ENCODE data around the gene HS1BP3. TPM values are rescaled to one million over a fixed set of nuclear protein-coding genes. Genes with fewer than 3 reads are reported as not detected.
A peak's percentile ranks its signal among the peaks of the same experiment; 100 is the strongest.

The HS1BP3 gene
- total RNA-seq, 1 donor from 2014 or later: 33.6 TPM

DNA sequence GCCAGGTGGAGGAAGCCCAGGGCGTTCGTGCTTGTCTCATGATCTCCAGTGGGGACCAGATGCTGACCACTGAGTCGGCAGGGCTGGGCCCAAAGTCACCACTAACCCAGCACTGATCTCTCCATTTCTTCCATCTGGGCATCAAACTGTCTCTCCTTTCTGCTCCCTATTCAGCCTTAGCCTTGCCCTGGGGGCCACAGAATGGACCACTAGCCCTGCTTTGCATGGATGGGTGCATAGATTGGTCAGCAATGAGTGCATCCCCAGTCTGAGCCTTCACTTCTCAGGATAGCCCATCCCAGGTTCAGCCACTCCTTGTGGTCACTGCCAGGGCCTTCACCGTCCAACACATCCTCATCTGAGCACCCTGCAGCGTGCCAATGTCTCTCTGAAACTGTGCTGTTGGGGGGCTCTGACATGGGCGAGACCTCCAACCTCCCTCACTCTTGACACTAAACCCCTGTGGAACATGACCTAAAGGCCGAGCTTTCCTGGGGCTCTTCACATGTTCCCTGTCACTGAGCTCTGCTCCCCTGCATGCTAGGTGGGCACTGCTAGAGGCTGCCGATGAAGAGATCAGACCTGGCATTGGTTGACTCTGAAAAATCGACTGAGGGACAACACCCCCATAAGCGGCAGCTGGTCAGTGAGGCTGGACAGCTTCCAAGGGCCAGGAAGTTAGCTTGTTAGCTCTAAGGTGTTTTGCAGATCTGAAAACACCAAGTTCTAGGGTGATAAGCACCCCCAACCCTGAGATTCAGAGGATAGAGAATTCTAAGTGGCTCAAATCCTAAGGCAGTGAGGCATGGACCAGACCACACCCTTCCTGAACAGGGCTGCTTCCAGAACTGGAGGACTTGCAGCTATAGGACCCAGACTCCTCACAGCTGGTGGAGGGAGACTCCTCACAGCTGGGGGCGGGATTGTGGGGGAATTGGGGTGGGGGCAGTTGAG, 61.7 kb downstream of the HS1BP3 start:
- TF ChIP-seq, protein P1, sequence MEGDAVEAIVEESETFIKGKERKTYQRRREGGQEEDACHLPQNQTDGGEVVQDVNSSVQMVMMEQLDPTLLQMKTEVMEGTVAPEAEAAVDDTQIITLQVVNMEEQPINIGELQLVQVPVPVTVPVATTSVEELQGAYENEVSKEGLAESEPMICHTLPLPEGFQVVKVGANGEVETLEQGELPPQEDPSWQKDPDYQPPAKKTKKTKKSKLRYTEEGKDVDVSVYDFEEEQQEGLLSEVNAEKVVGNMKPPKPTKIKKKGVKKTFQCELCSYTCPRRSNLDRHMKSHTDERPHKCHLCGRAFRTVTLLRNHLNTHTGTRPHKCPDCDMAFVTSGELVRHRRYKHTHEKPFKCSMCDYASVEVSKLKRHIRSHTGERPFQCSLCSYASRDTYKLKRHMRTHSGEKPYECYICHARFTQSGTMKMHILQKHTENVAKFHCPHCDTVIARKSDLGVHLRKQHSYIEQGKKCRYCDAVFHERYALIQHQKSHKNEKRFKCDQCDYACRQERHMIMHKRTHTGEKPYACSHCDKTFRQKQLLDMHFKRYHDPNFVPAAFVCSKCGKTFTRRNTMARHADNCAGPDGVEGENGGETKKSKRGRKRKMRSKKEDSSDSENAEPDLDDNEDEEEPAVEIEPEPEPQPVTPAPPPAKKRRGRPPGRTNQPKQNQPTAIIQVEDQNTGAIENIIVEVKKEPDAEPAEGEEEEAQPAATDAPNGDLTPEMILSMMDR (IDR thresholded peaks at IDR 0.05; ENCODE audit: unreplicated experiment): no peak
- Mint-ChIP-seq H3K27me3 (ENCODE audit: unreplicated experiment) (peaks cover 18% of the 10 kb centered on the region), H3K4me3 (ENCODE audit: unreplicated experiment) (no peak overlapping the region), H3K36me3 (ENCODE audit: low read depth, unreplicated experiment) (no peaks in the 10 kb centered on the region), H3K4me1 (ENCODE audit: unreplicated experiment) (peaks cover 33% of the 10 kb centered on the region), H3K27ac (ENCODE audit: unreplicated experiment) (no peak overlapping the region), H3K9me3 (ENCODE audit: unreplicated experiment) (no peaks in the 10 kb centered on the region)
- DNase-seq (ENCODE audit: low spot score): no peak

DNA sequence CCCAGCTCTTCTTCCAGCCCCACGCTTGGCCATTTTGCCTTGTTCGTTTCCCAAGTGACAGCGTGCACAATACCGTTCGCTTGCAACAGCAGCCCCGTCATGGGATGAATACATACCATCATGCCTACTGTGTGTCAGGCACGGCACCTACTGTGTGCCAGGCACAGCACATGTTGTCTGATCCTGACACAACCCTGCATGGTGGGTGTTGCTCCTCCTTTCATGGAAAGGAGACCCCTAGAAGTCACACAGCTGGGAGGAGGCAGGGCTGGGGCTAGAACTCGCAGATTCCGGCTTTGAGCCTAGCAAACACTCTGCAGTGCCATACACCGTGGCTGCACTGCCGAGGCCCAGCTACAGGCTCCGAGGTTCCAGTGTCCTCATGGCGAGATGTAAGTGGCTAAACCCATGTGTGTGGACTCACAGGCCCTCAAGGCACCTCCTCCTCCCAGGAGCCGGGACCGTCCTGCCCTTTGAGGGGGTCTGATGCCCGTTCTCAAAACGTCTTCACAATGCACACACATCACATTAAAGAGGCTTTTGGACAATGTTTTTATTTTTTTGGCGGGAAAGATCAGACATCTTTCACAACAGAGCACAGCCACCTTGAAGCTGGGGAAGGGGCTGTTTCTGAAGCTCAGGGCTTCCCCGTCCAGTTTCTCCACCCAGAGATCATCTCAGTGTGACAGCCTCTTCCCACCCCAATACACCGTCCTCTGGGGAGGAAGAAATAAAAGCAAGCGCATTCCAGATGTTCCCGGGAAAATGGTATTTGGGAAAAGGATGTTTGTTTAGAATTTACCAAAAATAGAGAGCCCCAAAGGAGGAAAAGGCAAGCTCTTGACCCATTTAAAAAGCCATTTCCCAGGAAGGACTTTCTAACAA, 64.9 kb downstream of the HS1BP3 start:
- H3K27me3 Mint-ChIP-seq (ENCODE audit: unreplicated experiment): peaks cover 11% of the 10 kb centered on the region
- TF ChIP-seq, protein P1 (IDR thresholded peaks at IDR 0.05; ENCODE audit: unreplicated experiment): no peak
- no peak overlapping the region for H3K27ac Mint-ChIP-seq (ENCODE audit: unreplicated experiment)
- DNase-seq (ENCODE audit: low spot score): no peak
- H3K4me3 Mint-ChIP-seq (ENCODE audit: unreplicated experiment): no peak overlapping the region
- H3K9me3 Mint-ChIP-seq (ENCODE audit: unreplicated experiment): no peaks in the 10 kb centered on the region
- H3K4me1 Mint-ChIP-seq (ENCODE audit: unreplicated experiment): peaks cover 29% of the 10 kb centered on the region
- H3K36me3 Mint-ChIP-seq (ENCODE audit: low read depth, unreplicated experiment): no peaks in the 10 kb centered on the region

DNA sequence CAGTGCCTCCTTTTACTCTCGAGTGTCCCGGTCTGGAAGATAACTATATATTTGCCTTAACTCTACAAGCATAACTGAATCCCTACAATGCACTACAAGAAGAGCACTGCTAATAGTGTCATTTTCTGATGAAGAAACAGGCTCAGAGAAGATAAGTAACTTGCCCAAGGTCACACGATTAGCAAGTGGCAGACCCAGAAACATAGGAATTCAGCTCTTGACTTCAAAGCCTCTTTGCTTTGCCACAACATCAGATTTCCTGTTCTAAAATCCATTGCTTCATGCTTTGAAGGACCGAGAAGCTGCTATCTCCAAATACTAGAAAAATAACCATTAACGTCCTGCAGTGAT, 65.6 kb downstream of the HS1BP3 start:
- Mint-ChIP-seq H3K36me3 (ENCODE audit: low read depth, unreplicated experiment) (no peaks in the 10 kb centered on the region), H3K9me3 (ENCODE audit: unreplicated experiment) (no peaks in the 10 kb centered on the region), H3K4me3 (ENCODE audit: unreplicated experiment) (no peak overlapping the region), H3K27ac (ENCODE audit: unreplicated experiment) (no peak overlapping the region), H3K4me1 (ENCODE audit: unreplicated experiment) (peaks cover 29% of the 10 kb centered on the region), H3K27me3 (ENCODE audit: unreplicated experiment) (peaks cover 8% of the 10 kb centered on the region)
- no peak for DNase-seq (ENCODE audit: low spot score)
- TF ChIP-seq, protein P1 (IDR thresholded peaks at IDR 0.05; ENCODE audit: unreplicated experiment): no peak

DNA sequence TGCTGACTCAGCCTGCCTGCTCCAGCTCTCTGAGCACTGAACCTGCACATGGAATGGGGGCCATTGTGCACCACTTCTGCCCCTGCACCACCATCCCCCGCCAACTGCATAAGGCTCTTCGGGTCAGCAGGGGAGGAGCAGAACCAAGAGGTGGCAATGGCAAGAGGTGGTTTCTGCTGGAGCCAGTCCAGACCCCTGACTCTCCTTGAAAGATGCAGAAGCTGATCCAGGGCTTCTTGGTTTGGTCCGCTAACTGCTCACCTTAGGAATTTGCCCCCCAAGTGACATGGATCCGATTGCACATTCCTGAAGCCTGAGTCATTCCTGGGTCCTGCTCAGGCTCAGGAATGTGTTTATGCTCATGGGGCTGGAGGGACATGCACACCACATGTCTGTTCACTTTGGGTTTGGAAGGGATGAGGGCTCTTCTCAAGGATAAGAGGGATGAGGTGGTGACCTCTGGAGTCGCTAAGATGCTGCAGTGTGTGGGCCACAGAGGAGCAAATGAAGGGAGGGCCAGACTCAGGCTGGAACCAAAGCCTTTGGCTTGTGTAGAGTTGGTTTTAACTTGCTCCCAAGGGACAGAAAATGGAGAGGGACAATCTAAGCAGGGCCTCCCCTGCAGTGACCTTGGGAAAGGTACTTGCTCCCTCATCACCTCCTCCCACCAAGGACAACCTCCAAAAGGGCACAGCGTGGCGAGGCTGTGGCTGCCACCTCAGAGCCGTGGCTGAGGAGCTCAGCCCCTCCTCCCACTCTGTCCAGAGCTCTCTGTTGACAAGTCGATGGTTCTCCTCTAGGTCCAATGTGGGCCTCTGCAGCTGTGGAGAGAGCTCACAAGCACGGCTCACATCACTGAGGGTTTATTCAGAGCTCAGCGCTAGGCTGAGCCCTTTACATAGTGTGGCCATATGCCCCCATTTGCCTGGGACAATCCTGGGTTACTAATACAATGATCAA, 66.2 kb downstream of the HS1BP3 start:
- Mint-ChIP-seq H3K9me3 (ENCODE audit: unreplicated experiment) (no peaks in the 10 kb centered on the region), H3K27ac (ENCODE audit: unreplicated experiment) (peak overlapping the region; percentile 70), H3K27me3 (ENCODE audit: unreplicated experiment) (peaks cover 10% of the 10 kb centered on the region), H3K4me1 (ENCODE audit: unreplicated experiment) (peaks cover 32% of the 10 kb centered on the region), H3K36me3 (ENCODE audit: low read depth, unreplicated experiment) (no peaks in the 10 kb centered on the region), H3K4me3 (ENCODE audit: unreplicated experiment) (no peak overlapping the region)
- TF ChIP-seq, protein P1 (IDR thresholded peaks at IDR 0.05; ENCODE audit: unreplicated experiment): no peak
- no peak for DNase-seq (ENCODE audit: low spot score)

Data from endothelial cell (in vitro differentiated cells).